ENCODE data around the gene CLPTM1. TPM values are rescaled to one million over a fixed set of nuclear protein-coding genes. Genes with fewer than 3 reads are reported as not detected.

CLPTM1 gene
- total RNA-seq, 2 donors from 2014 or later = 82.7 to 94.4 TPM

- peaks cover 2% of the 10 kb centered on the region for H3K4me1 Mint-ChIP-seq
Observed at GRCh38 chr19:45016388-45017314, 61.5 kb downstream of the CLPTM1 start.

GRCh38 chr19:45019187-45019586 lies 64.0 kb downstream of the CLPTM1 start:
- Histone ChIP-seq H3K9me3 (ENCODE audit: control insufficient read depth, low read length) (no peaks in the 10 kb centered on the region), H3K9ac (ENCODE audit: extremely low read depth, low read length, poor library complexity, severe bottlenecking) (no peak overlapping the region), H3K4me3 (ENCODE audit: low read length) (no peak overlapping the region), H3K4me1 (ENCODE audit: control insufficient read depth, insufficient read depth, low read length) (no peaks in the 10 kb centered on the region), H3K27ac (ENCODE audit: low read depth, low read length) (no peak overlapping the region), H3K36me3 (ENCODE audit: control insufficient read depth, insufficient read depth, low read length) (peaks cover 10% of the 10 kb centered on the region), H3K27me3 (ENCODE audit: control insufficient read depth, insufficient read depth, low read length, poor library complexity, severe bottlenecking) (no peaks in the 10 kb centered on the region)
- H3K27me3 Mint-ChIP-seq (ENCODE audit: insufficient read depth) = no peaks in the 10 kb centered on the region
- WGBS, 2 experiments (ENCODE audit: insufficient coverage in 1 of 2, insufficient read length in 1 of 2) = 81 to 91% methylated on average over 2 of the region's 2 CpGs
- peaks cover 17% of the 10 kb centered on the region for H3K36me3 Mint-ChIP-seq (ENCODE audit: low read depth)
- no peak overlapping the region for H3K27ac Mint-ChIP-seq
- peaks cover 2% of the 10 kb centered on the region for H3K4me1 Mint-ChIP-seq
- no peak overlapping the region for H3K4me3 Mint-ChIP-seq
- H3K9me3 Mint-ChIP-seq = no peaks in the 10 kb centered on the region
- DNase-seq = no peak
- TF ChIP-seq CTCF (conservative IDR thresholded peaks at IDR 0.05) = no peak

More at GRCh38 chr19:45016388-45017314, 61.5 kb downstream of the CLPTM1 start:
- WGBS, 2 experiments (ENCODE audit: insufficient coverage in 1 of 2, insufficient read length in 1 of 2) = 84 to 86% methylated on average over 10 to 13 of the region's 13 CpGs
- Histone ChIP-seq H3K4me3 (ENCODE audit: low read length) (no peak overlapping the region), H3K36me3 (ENCODE audit: control insufficient read depth, insufficient read depth, low read length) (peaks cover 14% of the 10 kb centered on the region), H3K27me3 (ENCODE audit: control insufficient read depth, insufficient read depth, low read length, poor library complexity, severe bottlenecking) (no peaks in the 10 kb centered on the region), H3K4me1 (ENCODE audit: control insufficient read depth, insufficient read depth, low read length) (no peaks in the 10 kb centered on the region), H3K9ac (ENCODE audit: extremely low read depth, low read length, poor library complexity, severe bottlenecking) (no peak overlapping the region), H3K9me3 (ENCODE audit: control insufficient read depth, low read length) (no peaks in the 10 kb centered on the region), H3K27ac (ENCODE audit: low read depth, low read length) (no peak overlapping the region)
- Mint-ChIP-seq H3K9me3 (no peaks in the 10 kb centered on the region), H3K36me3 (ENCODE audit: low read depth) (peaks cover 12% of the 10 kb centered on the region), H3K27ac (peak overlapping the region; percentile 61), H3K4me3 (no peak overlapping the region), H3K27me3 (ENCODE audit: insufficient read depth) (no peaks in the 10 kb centered on the region)
- peak; percentile 92 for DNase-seq
- TF ChIP-seq CTCF (conservative IDR thresholded peaks at IDR 0.05) = peak; percentile 87

GRCh38 chr19:45020071-45020470 lies 64.9 kb downstream of the CLPTM1 start:
- Mint-ChIP-seq H3K9me3 (no peaks in the 10 kb centered on the region), H3K4me1 (peaks cover 2% of the 10 kb centered on the region), H3K27ac (no peak overlapping the region), H3K4me3 (no peak overlapping the region), H3K27me3 (ENCODE audit: insufficient read depth) (no peaks in the 10 kb centered on the region), H3K36me3 (ENCODE audit: low read depth) (peaks cover 15% of the 10 kb centered on the region)
- no peak overlapping the region for H3K4me3 ChIP-seq (ENCODE audit: low read length)
- H3K9me3 ChIP-seq (ENCODE audit: control insufficient read depth, low read length) = no peaks in the 10 kb centered on the region
- H3K4me1 ChIP-seq (ENCODE audit: control insufficient read depth, insufficient read depth, low read length) = no peaks in the 10 kb centered on the region
- no peak for TF ChIP-seq CTCF (conservative IDR thresholded peaks at IDR 0.05)
- no peaks in the 10 kb centered on the region for H3K27me3 ChIP-seq (ENCODE audit: control insufficient read depth, insufficient read depth, low read length, poor library complexity, severe bottlenecking)
- no peak overlapping the region for H3K27ac ChIP-seq (ENCODE audit: low read depth, low read length)
- no peak overlapping the region for H3K9ac ChIP-seq (ENCODE audit: extremely low read depth, low read length, poor library complexity, severe bottlenecking)
- DNase-seq = no peak
- WGBS, 2 experiments (ENCODE audit: insufficient coverage in 1 of 2, insufficient read length in 1 of 2) = 90 to 100% methylated on average over 3 of the region's 3 CpGs
- peaks cover 9% of the 10 kb centered on the region for H3K36me3 ChIP-seq (ENCODE audit: control insufficient read depth, insufficient read depth, low read length)

Measured in endodermal cell (in vitro differentiated cells).